ENCODE data around the gene CTF1. TPM values are rescaled to one million over a fixed set of nuclear protein-coding genes. Genes with fewer than 3 reads are reported as not detected.

The CTF1 gene
- total RNA-seq, 6 donors from 2014 or later, result 4.2 to 14.5 (median 7.1) TPM

GRCh38 chr16:30923554-30924075 is 27.2 kb downstream of the CTF1 start, which contains the start of gene FBXL19:
TSS of gene FBXL19 (plus strand) at chr16:30923572. CDS start at chr16:30925755, 2,183 bp downstream.
- H3K4me3 ChIP-seq, result peak within 1 kb of the TSS; percentile 66 to 82 (median 80)
- H3K4me1 ChIP-seq, result peaks cover 11 to 35% (median 17%) of the 10 kb centered on the region in 4 donors
- H3K9me3 ChIP-seq, result no peaks in the 10 kb centered on the region
- DNase-seq (peak in 1 of 2 donors; percentile 90), ATAC-seq (ENCODE audit: low FRiP score in 2 of 2) (no peak)
- H3K27me3 ChIP-seq, result no peaks in the 10 kb centered on the region
- TF ChIP-seq POLR2A (IDR thresholded peaks at IDR 0.05) (no peak), EP300 (IDR thresholded peaks at IDR 0.05) (no peak), POLR2AphosphoS5 (IDR thresholded peaks at IDR 0.05) (no peak)
- TF ChIP-seq, protein P1, sequence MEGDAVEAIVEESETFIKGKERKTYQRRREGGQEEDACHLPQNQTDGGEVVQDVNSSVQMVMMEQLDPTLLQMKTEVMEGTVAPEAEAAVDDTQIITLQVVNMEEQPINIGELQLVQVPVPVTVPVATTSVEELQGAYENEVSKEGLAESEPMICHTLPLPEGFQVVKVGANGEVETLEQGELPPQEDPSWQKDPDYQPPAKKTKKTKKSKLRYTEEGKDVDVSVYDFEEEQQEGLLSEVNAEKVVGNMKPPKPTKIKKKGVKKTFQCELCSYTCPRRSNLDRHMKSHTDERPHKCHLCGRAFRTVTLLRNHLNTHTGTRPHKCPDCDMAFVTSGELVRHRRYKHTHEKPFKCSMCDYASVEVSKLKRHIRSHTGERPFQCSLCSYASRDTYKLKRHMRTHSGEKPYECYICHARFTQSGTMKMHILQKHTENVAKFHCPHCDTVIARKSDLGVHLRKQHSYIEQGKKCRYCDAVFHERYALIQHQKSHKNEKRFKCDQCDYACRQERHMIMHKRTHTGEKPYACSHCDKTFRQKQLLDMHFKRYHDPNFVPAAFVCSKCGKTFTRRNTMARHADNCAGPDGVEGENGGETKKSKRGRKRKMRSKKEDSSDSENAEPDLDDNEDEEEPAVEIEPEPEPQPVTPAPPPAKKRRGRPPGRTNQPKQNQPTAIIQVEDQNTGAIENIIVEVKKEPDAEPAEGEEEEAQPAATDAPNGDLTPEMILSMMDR (IDR thresholded peaks at IDR 0.05), result no peak
- WGBS, 2 donors, result 0 to 1% methylated on average over 8 to 15 of the region's 31 CpGs
- peaks cover 0 to 19% (median 8%) of the 10 kb centered on the region in 4 donors for H3K36me3 ChIP-seq
- H3K27ac ChIP-seq, result peak within 1 kb of the TSS; percentile 89 to 98 (median 96)

GRCh38 chr16:30924076-30924912 is 27.9 kb downstream of the CTF1 start:
- WGBS, 2 donors, result 14 to 16% methylated on average over 7 to 20 of the region's 53 CpGs
- Histone ChIP-seq H3K27me3 (no peaks in the 10 kb centered on the region), H3K4me1 (peaks cover 11 to 35% (median 17%) of the 10 kb centered on the region in 4 donors), H3K4me3 (peak overlapping the region; percentile 66 to 82 (median 80)), H3K9me3 (no peaks in the 10 kb centered on the region), H3K36me3 (peaks cover 0 to 26% (median 8%) of the 10 kb centered on the region in 4 donors), H3K27ac (peak overlapping the region; percentile 22 to 98 (median 96))
- no peak for ATAC-seq (ENCODE audit: low FRiP score in 2 of 2)
- TF ChIP-seq POLR2A (IDR thresholded peaks at IDR 0.05), result no peak
- TF ChIP-seq EP300 (IDR thresholded peaks at IDR 0.05), result no peak
- DNase-seq, result peak in 1 of 2 donors; percentile 90

GRCh38 chr16:30924913-30925631 is 28.7 kb downstream of the CTF1 start:
- 76 to 80% methylated on average over 11 of the region's 11 CpGs for WGBS, 2 donors
- no peak for DNase-seq
- Histone ChIP-seq H3K27me3 (no peaks in the 10 kb centered on the region), H3K36me3 (peaks cover 0 to 31% (median 12%) of the 10 kb centered on the region in 4 donors), H3K4me1 (peaks cover 11 to 35% (median 17%) of the 10 kb centered on the region in 4 donors), H3K27ac (peak overlapping the region in 3 of 4 donors; percentile 96 to 98 (median 97)), H3K9me3 (no peaks in the 10 kb centered on the region), H3K4me3 (peak overlapping the region in 3 of 4 donors; percentile 66 to 82 (median 81))
- ATAC-seq (ENCODE audit: low FRiP score in 2 of 2), result no peak
- TF ChIP-seq, protein P1 (IDR thresholded peaks at IDR 0.05), result no peak
- TF ChIP-seq POLR2AphosphoS5 (IDR thresholded peaks at IDR 0.05), result no peak
- TF ChIP-seq EP300 (IDR thresholded peaks at IDR 0.05), result no peak
- TF ChIP-seq POLR2A (IDR thresholded peaks at IDR 0.05), result no peak

DNA sequence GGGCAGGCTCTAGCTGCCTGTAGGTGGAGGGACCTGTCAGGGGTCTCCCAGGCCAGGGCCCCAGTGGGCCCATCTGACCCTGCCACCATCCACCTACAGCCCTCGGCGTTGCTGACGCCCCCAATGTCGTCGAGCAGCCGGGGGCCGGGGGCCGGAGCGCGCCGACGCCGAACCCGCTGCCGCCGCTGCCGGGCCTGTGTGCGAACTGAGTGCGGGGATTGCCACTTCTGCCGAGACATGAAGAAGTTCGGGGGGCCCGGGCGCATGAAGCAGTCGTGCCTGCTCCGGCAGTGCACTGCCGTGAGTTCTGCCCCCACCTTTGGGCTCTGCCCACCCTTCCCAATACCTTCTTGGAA is 29.2 kb downstream of the CTF1 start:
- no peak for TF ChIP-seq EP300 (IDR thresholded peaks at IDR 0.05)
- TF ChIP-seq, protein P1 (IDR thresholded peaks at IDR 0.05), result no peak
- TF ChIP-seq POLR2AphosphoS5 (IDR thresholded peaks at IDR 0.05), result no peak
- no peak for TF ChIP-seq POLR2A (IDR thresholded peaks at IDR 0.05)
- Histone ChIP-seq H3K36me3 (peaks cover 0 to 36% (median 17%) of the 10 kb centered on the region in 4 donors), H3K9me3 (no peaks in the 10 kb centered on the region), H3K27me3 (no peaks in the 10 kb centered on the region), H3K4me3 (no peak overlapping the region), H3K27ac (no peak overlapping the region), H3K4me1 (peaks cover 11 to 35% (median 17%) of the 10 kb centered on the region in 4 donors)
- 94% methylated on average over 14 to 24 of the region's 26 CpGs for WGBS, 2 donors
- DNase-seq (peak in 1 of 2 donors; percentile 86), ATAC-seq (ENCODE audit: low FRiP score in 2 of 2) (no peak)
